A549 (cell line): Measurements from ENCODE around the gene AURKB. TPM values are rescaled to one million over a fixed set of nuclear protein-coding genes. Genes with fewer than 3 reads are reported as not detected.

Experiments
- ATAC-seq, 2 experiments: fragments of 200-7000 bp in 1 of 2; fragments of >200 bp in 1 of 2; cut with Nextera tagmentation in 1 of 2; cut with Tn5 transposase in 1 of 2; 3 replicates each; pipeline versions ENCODE4 v1.8.0 to v1.9.1; 2018 to 2020; ENCODE audit warnings: mild to moderate bottlenecking in 1 of 2, moderate library complexity in 1 of 2
- CTCF ChIA-PET: fragments of 300-600 bp; sonication (Branson Sonifier 250); formaldehyde crosslinking; extraction: SDS; loops from one replicate; lab custom pipeline; 2021; ENCODE audit warnings: antibody characterized with exemption, inconsistent platforms; lab: Yijun Ruan, JAX
- POLR2A ChIA-PET: fragments of 350-600 bp; formaldehyde crosslinking; extraction: SDS; loops from one replicate; lab custom pipeline; 2021; ENCODE audit warnings: antibody characterized with exemption, inconsistent platforms; lab: Yijun Ruan, JAX
- DNase-seq, 2 experiments: peaks; one replicate each; pipeline versions ENCODE4 v3.0.0 to v3.0.0-alpha.2; 2011 to 2016; ENCODE audit warnings: low read depth in 1 of 2, low spot score in 1 of 2
- FAIRE-seq: peaks from 2 replicates; lab custom pipeline; 2011; peaks lifted over from hg19 to GRCh38; lab: Jason Lieb, UNC
- H3K27ac ChIP-seq, 2 experiments: fragments of >200 bp; sonication (Bioruptor Twin); formaldehyde crosslinking; 3 replicates each; pipeline ENCODE4 v1.5.1; 2016 to 2017
- H3K4me1 ChIP-seq: fragments of >200 bp; sonication (Bioruptor Twin); formaldehyde crosslinking; 3 replicates; pipeline ENCODE4 v1.6.1; 2016
- H3K4me2 ChIP-seq: fragments of >200 bp; sonication (Bioruptor Twin); formaldehyde crosslinking; 3 replicates; pipeline ENCODE4 v1.6.1; 2016
- H3K4me3 ChIP-seq: fragments of >200 bp; sonication (Bioruptor Twin); formaldehyde crosslinking; 3 replicates; pipeline ENCODE4 v1.5.1; 2016
- H3K9me3 ChIP-seq: fragments of >200 bp; sonication (Bioruptor Twin); formaldehyde crosslinking; 3 replicates; pipeline ENCODE4 v1.6.1; 2016
- CBX8 ChIP-seq: fragments of 200-600 bp; sonication (generic); IDR thresholded peaks from 2 replicates; pipeline ENCODE4 v1.6.1; 2016
- CEBPB ChIP-seq, 2 experiments: fragments of >200 bp in 1 of 2; sonication (Bioruptor Twin) in 1 of 2; formaldehyde crosslinking in 1 of 2; IDR thresholded peaks; 2 replicates each; pipeline ENCODE4 v1.6.1; 2012 to 2016
- EHF ChIP-seq: fragments of 250-450 bp; sonication (Bioruptor Pico); IDR thresholded peaks from 2 replicates; pipeline ENCODE4 v1.5.0; 2020; ENCODE audit warnings: mild to moderate bottlenecking
- ESRRA ChIP-seq: fragments of 150-350 bp; IDR thresholded peaks from 2 replicates; pipeline ENCODE4 v1.6.1; 2014; ENCODE audit warnings: mild to moderate bottlenecking, low read length, borderline replicate concordance
- FOSB ChIP-seq: fragments of 250-450 bp; sonication (Bioruptor Pico); IDR thresholded peaks from 2 replicates; pipeline ENCODE4 v1.5.0; 2020; ENCODE audit warnings: mild to moderate bottlenecking, moderate library complexity
- FOXS1 ChIP-seq: fragments of 250-450 bp; sonication (Bioruptor Pico); IDR thresholded peaks from 2 replicates; pipeline ENCODE4 v1.5.0; 2020; ENCODE audit warnings: mild to moderate bottlenecking, moderate library complexity
- GATA3 ChIP-seq: IDR thresholded peaks from 2 replicates; pipeline ENCODE4 v1.6.1; 2012; ENCODE audit warnings: borderline replicate concordance
- HEYL ChIP-seq: fragments of 250-450 bp; sonication (Bioruptor Pico); IDR thresholded peaks from 2 replicates; pipeline ENCODE4 v1.8.0; 2021; ENCODE audit warnings: mild to moderate bottlenecking, moderate library complexity
- HOXB13 ChIP-seq: fragments of 250-450 bp; sonication (Bioruptor Pico); IDR thresholded peaks from 2 replicates; pipeline ENCODE4 v1.5.0; 2020; ENCODE audit warnings: low read depth, mild to moderate bottlenecking, moderate library complexity
- MAZ ChIP-seq: fragments of 150-350 bp; IDR thresholded peaks from 2 replicates; pipeline ENCODE4 v1.6.1; 2014; ENCODE audit warnings: antibody characterized with exemption, low read depth, low read length, borderline replicate concordance
- NFE2L2 ChIP-seq: fragments of 150-350 bp; conservative IDR thresholded peaks from 2 replicates; pipeline ENCODE4 v1.6.1; 2014; ENCODE audit warnings: low read length
- NPAS2 ChIP-seq: fragments of 250-450 bp; sonication (Bioruptor Pico); IDR thresholded peaks from 2 replicates; pipeline ENCODE4 v1.8.0; 2022; ENCODE audit warnings: mild to moderate bottlenecking, moderate library complexity, borderline replicate concordance
- NR3C1 ChIP-seq: fragments of >200 bp; sonication (Bioruptor Twin); formaldehyde crosslinking; IDR thresholded peaks from 3 replicates; pipeline ENCODE4 v1.6.1; 2017
- POLR2A ChIP-seq: IDR thresholded peaks from 2 replicates; pipeline ENCODE4 v1.6.1; 2012; ENCODE audit warnings: mild to moderate bottlenecking, low read length
- RAD21 ChIP-seq, 2 experiments: fragments of >200 bp in 1 of 2; sonication (Bioruptor Twin) in 1 of 2; formaldehyde crosslinking in 1 of 2; IDR thresholded peaks in 1 of 2; conservative IDR thresholded peaks in 1 of 2; 2 replicates in 1 of 2; 3 replicates in 1 of 2; pipeline ENCODE4 v1.6.1; 2012 to 2018; ENCODE audit warnings: inconsistent platforms in 1 of 2
- RFX5 ChIP-seq: fragments of 450-650 bp; IDR thresholded peaks from 2 replicates; pipeline ENCODE4 v1.7.1; 2014; ENCODE audit warnings: antibody characterized with exemption, mild to moderate bottlenecking, moderate library complexity
- RNF2 ChIP-seq: fragments of 200-600 bp; sonication (generic); IDR thresholded peaks from 2 replicates; pipeline ENCODE4 v1.6.1; 2016; ENCODE audit warnings: low read depth, mild to moderate bottlenecking, antibody characterized with exemption, moderate library complexity, borderline replicate concordance
- TFCP2L1 ChIP-seq: fragments of 250-450 bp; sonication (Bioruptor Pico); IDR thresholded peaks from 2 replicates; pipeline ENCODE4 v1.5.0; 2021; ENCODE audit warnings: mild to moderate bottlenecking
- ZSCAN20 ChIP-seq: fragments of 250-450 bp; sonication (Bioruptor Pico); IDR thresholded peaks from 2 replicates; pipeline ENCODE4 v1.8.0; 2022; ENCODE audit warnings: mild to moderate bottlenecking, moderate library complexity
- WGBS: methylation state at CpG from one replicate; pipeline ENCODE4 v1.1.6; 2017; ENCODE audit errors: missing lambda C conversion rate; 5-methylcytosine and 5-hydroxymethylcytosine counted together
- polyA plus RNA-seq, 4 experiments: library from polyadenylated mRNA; depleted of rRNA in 3 of 4; stranded (reverse); fragments of >200 nt; fragmentation: RNase III in 1 of 4; extraction: RNeasy Plus Mini Kit Qiagen cat#74134 plus additional on column Dnase treatment in 1 of 4; gene quantifications; 2 replicates in 3 of 4; 3 replicates in 1 of 4; pipeline ENCODE4 v1.2.3, GENCODE V29; 2011 to 2017
- TF ChIP-seq, protein P1 (sequence below): fragments of 250-450 bp; sonication (Bioruptor Pico); IDR thresholded peaks from 2 replicates; pipeline ENCODE4 v1.5.0; 2021; ENCODE audit warnings: mild to moderate bottlenecking, moderate library complexity, borderline replicate concordance
- TF ChIP-seq, protein P2 (sequence below): fragments of 250-450 bp; sonication (Bioruptor Pico); IDR thresholded peaks from 2 replicates; pipeline ENCODE4 v1.5.0; 2020; ENCODE audit warnings: low read depth, mild to moderate bottlenecking, moderate library complexity

AURKB gene
- polyA plus RNA-seq, 2 of the 4 experiments (the other 2 are of a cell fraction), result 51.0 to 130 TPM

DNA sequence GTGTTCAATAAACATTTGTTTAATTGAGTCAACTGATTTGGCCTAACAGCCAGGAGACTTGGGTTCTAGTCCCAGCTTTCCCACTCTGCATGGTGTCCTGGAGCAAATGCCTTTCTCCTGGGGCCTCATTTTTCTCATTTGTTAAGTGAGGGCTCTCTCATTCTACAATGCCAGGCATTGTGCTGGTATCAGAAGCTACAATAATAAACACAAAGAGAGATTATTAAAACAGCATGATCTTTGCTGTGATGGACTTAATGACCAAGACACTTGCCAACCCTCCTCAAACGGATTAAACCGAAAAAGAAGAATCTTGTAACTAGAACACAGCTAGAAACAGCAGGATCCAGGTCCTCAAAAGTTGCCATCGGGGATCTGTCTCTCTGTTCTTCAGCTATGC lies 42.8 kb downstream of the AURKB start:
- DNase-seq (no peak), ATAC-seq (no peak), FAIRE-seq (no peak)
- Histone ChIP-seq H3K4me2 (no peak overlapping the region), H3K27ac (no peak overlapping the region), H3K9me3 (no peaks in the 10 kb centered on the region), H3K4me1 (peaks cover 22% of the 10 kb centered on the region), H3K4me3 (no peak overlapping the region)
- CTCF ChIA-PET, result interaction anchor here (0.8 to 2.1 kb wide), 11 partner anchors 9 to 133 kb away, joined by 3 to 16 read pairs (median 4); no protein-coding TSS in a partner anchor
- TF ChIP-seq RFX5 (no peak), ZSCAN20 (CRISPR knock-in tag) (no peak), NR3C1 (no peak)
- TF ChIP-seq, protein P1, sequence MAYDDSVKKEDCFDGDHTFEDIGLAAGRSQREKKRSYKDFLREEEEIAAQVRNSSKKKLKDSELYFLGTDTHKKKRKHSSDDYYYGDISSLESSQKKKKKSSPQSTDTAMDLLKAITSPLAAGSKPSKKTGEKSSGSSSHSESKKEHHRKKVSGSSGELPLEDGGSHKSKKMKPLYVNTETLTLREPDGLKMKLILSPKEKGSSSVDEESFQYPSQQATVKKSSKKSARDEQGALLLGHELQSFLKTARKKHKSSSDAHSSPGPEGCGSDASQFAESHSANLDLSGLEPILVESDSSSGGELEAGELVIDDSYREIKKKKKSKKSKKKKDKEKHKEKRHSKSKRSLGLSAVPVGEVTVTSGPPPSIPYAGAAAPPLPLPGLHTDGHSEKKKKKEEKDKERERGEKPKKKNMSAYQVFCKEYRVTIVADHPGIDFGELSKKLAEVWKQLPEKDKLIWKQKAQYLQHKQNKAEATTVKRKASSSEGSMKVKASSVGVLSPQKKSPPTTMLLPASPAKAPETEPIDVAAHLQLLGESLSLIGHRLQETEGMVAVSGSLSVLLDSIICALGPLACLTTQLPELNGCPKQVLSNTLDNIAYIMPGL, result no peak
- 84% methylated on average over 3 of the region's 3 CpGs for WGBS
- POLR2A ChIA-PET, result no interaction called here

DNA sequence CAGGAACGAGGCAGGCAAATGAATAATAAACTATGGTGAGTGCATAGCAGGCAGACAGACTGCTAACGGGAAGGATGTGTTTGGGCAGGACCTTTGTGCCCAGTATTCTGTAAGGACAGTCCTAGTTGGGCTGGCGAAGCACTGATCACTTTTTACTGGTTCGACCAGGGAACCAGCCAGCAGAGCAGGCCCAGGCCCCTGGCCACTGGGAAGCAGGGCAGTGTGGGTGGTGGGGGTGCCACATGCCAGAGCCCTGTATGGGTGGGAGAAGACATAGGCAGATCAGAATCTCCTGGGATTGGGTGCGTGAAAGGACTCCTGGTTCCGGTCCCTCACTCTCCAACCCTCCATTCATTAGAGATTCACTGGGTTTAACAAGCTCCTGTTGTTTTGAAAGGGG lies 43.6 kb downstream of the AURKB start:
- TF ChIP-seq MAZ (no peak), NFE2L2 (no peak), GATA3 (no peak), FOSB (no peak), RNF2 (no peak), POLR2A (no peak)
- TF ChIP-seq, protein P2, sequence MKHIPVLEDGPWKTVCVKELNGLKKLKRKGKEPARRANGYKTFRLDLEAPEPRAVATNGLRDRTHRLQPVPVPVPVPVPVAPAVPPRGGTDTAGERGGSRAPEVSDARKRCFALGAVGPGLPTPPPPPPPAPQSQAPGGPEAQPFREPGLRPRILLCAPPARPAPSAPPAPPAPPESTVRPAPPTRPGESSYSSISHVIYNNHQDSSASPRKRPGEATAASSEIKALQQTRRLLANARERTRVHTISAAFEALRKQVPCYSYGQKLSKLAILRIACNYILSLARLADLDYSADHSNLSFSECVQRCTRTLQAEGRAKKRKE (CRISPR knock-in tag), result no peak
- CTCF ChIA-PET, result interaction anchor here (1.4 to 2.1 kb wide), 7 partner anchors 8 to 47 kb away, joined by 3 to 16 read pairs (median 7); no protein-coding TSS in a partner anchor
- Histone ChIP-seq H3K4me2 (no peak overlapping the region), H3K4me3 (no peak overlapping the region), H3K9me3 (no peaks in the 10 kb centered on the region), H3K4me1 (peaks cover 20% of the 10 kb centered on the region), H3K27ac (no peak overlapping the region)
- 93% methylated on average over 6 of the region's 6 CpGs for WGBS
- DNase-seq, result no peak
- ATAC-seq, result no peak
- POLR2A ChIA-PET, result no interaction called here
- FAIRE-seq, result no peak

DNA sequence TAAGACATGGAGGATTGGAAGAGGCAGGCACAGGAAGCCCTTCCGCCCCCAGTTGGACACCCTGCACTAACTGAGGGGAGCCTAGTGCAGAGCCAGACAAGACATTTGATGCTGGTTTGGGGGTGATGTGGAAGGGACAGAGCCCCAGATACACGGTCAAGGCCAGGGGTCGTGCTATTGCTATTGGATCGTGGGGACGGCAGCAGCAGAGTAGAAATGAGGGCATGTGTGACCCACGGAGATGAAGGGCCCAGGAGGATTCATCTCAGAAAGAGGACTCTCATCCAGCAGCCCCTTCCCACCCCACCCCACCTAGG lies 45.6 kb downstream of the AURKB start:
- POLR2A ChIA-PET, result interaction anchor here (1.5 kb wide), 1 partner anchor 9 kb away, joined by 22 read pairs; no protein-coding TSS in a partner anchor
- CTCF ChIA-PET, result interaction anchor here (0.8 to 7.5 kb wide), 5 partner anchors 9 to 91 kb away, joined by 3 to 116 read pairs (median 6); partner anchors contain the start of genes ALOXE3 and HES7
- H3K4me2 ChIP-seq, result peak overlapping the region; percentile 85

More for the DNA sequence above, 45.6 kb downstream of the AURKB start:
- Histone ChIP-seq H3K4me3 (no peak overlapping the region), H3K27ac (peak overlapping the region; percentile 92 to 98), H3K9me3 (no peaks in the 10 kb centered on the region), H3K4me1 (peaks cover 34% of the 10 kb centered on the region)
- 83% methylated on average over 6 of the region's 6 CpGs for WGBS
- TF ChIP-seq NPAS2 (CRISPR knock-in tag) (no peak), NFE2L2 (no peak), FOXS1 (CRISPR knock-in tag) (no peak), RAD21 (conservative IDR thresholded peaks at IDR 0.05 in 1 of 2, IDR thresholded peaks at IDR 0.05 in 1 of 2) (no peak), TFCP2L1 (no peak), HOXB13 (no peak), ESRRA (no peak), CEBPB (IDR thresholded peaks at IDR 0.05) (no peak), CBX8 (no peak), ZSCAN20 (CRISPR knock-in tag) (no peak), HEYL (CRISPR knock-in tag) (no peak), EHF (CRISPR knock-in tag) (no peak), MAZ (no peak), GATA3 (no peak)
- DNase-seq (no peak), FAIRE-seq (no peak), ATAC-seq (no peak)
